IPS-18a (cell line): ENCODE data around the gene ANKS1B.
"Not testable (repeated sequence)": the region's sequence is repeated elsewhere in the genome, so short reads cannot be mapped to it uniquely, and the experiment has no call there.

Source experiments
- H3K27ac ChIP-seq: one replicate; pipeline ENCODE4 v1.5.1; 2013; ENCODE audit warnings: low read length
- H3K27me3 ChIP-seq: one replicate; pipeline ENCODE4 v1.6.1; 2013; ENCODE audit warnings: mild to moderate bottlenecking, low read length; ENCODE audit not compliant: control insufficient read depth, insufficient read depth
- H3K36me3 ChIP-seq: one replicate; pipeline ENCODE4 v1.6.1; 2013; ENCODE audit warnings: low read depth, low read length; ENCODE audit not compliant: control insufficient read depth
- H3K4me1 ChIP-seq: one replicate; pipeline ENCODE4 v1.6.1; 2013; ENCODE audit warnings: low read depth, low read length; ENCODE audit not compliant: control insufficient read depth
- H3K4me3 ChIP-seq: one replicate; pipeline ENCODE4 v1.5.1; 2013; ENCODE audit warnings: low read length
- H3K9ac ChIP-seq: one replicate; pipeline ENCODE4 v1.6.1; 2013; ENCODE audit warnings: mild to moderate bottlenecking, low read length, moderate library complexity
- H3K9me3 ChIP-seq: one replicate; pipeline ENCODE4 v1.6.1; 2013; ENCODE audit warnings: low read depth, low read length; ENCODE audit not compliant: control insufficient read depth

ANKS1B gene

GRCh38 chr12:99745895-99746294 lies 238.8 kb downstream of the ANKS1B start:
- Histone ChIP-seq H3K4me1 (no peaks in the 10 kb centered on the region), H3K27ac (no peak overlapping the region)

GRCh38 chr12:99745121-99745520 lies 239.6 kb downstream of the ANKS1B start:
- H3K4me1 ChIP-seq: no peaks in the 10 kb centered on the region
- no peaks in the 10 kb centered on the region for H3K27me3 ChIP-seq
- no peaks in the 10 kb centered on the region for H3K36me3 ChIP-seq
- no peaks in the 10 kb centered on the region for H3K9me3 ChIP-seq
- H3K27ac ChIP-seq: no peak overlapping the region
- H3K9ac ChIP-seq: no peak overlapping the region
- H3K4me3 ChIP-seq: no peak overlapping the region

More at GRCh38 chr12:99745895-99746294, 238.8 kb downstream of the ANKS1B start:
- H3K9ac ChIP-seq: no peak overlapping the region
- H3K36me3 ChIP-seq: no peaks in the 10 kb centered on the region
- no peaks in the 10 kb centered on the region for H3K27me3 ChIP-seq
- no peaks in the 10 kb centered on the region for H3K9me3 ChIP-seq
- no peak overlapping the region for H3K4me3 ChIP-seq

- no peak overlapping the region for H3K27ac ChIP-seq
- no peaks in the 10 kb centered on the region for H3K36me3 ChIP-seq
- H3K9me3 ChIP-seq: no peaks in the 10 kb centered on the region
- H3K4me3 ChIP-seq: no peak overlapping the region
- no peaks in the 10 kb centered on the region for H3K27me3 ChIP-seq
- no peak overlapping the region for H3K9ac ChIP-seq
- no peaks in the 10 kb centered on the region for H3K4me1 ChIP-seq
Observed at GRCh38 chr12:99736760-99737269, 247.9 kb downstream of the ANKS1B start.

GRCh38 chr12:99732131-99732530 lies 252.6 kb downstream of the ANKS1B start:
- no peaks in the 10 kb centered on the region for H3K27me3 ChIP-seq
- no peak overlapping the region for H3K9ac ChIP-seq
- no peak overlapping the region for H3K27ac ChIP-seq
- no peaks in the 10 kb centered on the region for H3K9me3 ChIP-seq
- no peak overlapping the region for H3K4me3 ChIP-seq
- no peaks in the 10 kb centered on the region for H3K36me3 ChIP-seq
- no peaks in the 10 kb centered on the region for H3K4me1 ChIP-seq

- H3K9me3 ChIP-seq: no peaks in the 10 kb centered on the region
- no peak overlapping the region for H3K9ac ChIP-seq
- peaks cover 16% of the 10 kb centered on the region for H3K4me1 ChIP-seq
- no peaks in the 10 kb centered on the region for H3K36me3 ChIP-seq
- no peaks in the 10 kb centered on the region for H3K27me3 ChIP-seq
- no peak overlapping the region for H3K4me3 ChIP-seq
- no peak overlapping the region for H3K27ac ChIP-seq
Observed at GRCh38 chr12:99722690-99723486, 261.8 kb downstream of the ANKS1B start.

GRCh38 chr12:99721715-99722275 lies 262.9 kb downstream of the ANKS1B start:
- Histone ChIP-seq H3K27ac (no peak overlapping the region), H3K4me1 (peaks cover 16% of the 10 kb centered on the region), H3K9ac (no peak overlapping the region), H3K4me3 (no peak overlapping the region), H3K36me3 (no peaks in the 10 kb centered on the region), H3K27me3 (no peaks in the 10 kb centered on the region), H3K9me3 (no peaks in the 10 kb centered on the region)

GRCh38 chr12:99720083-99720465 lies 264.7 kb downstream of the ANKS1B start:
- H3K36me3 ChIP-seq, H3K9me3 ChIP-seq: not testable (repeated sequence)
- H3K4me1 ChIP-seq: peaks cover 16% of the 10 kb centered on the region

GRCh38 chr12:99719411-99720082 lies 265.2 kb downstream of the ANKS1B start:
- not testable (repeated sequence) for H3K36me3 ChIP-seq

More at GRCh38 chr12:99720083-99720465, 264.7 kb downstream of the ANKS1B start:
- H3K27me3 ChIP-seq, H3K4me3 ChIP-seq, H3K27ac ChIP-seq, H3K9ac ChIP-seq: not testable (repeated sequence)

GRCh38 chr12:99715841-99716510 lies 268.8 kb downstream of the ANKS1B start:
- not testable (repeated sequence) for H3K9me3 ChIP-seq, H3K4me1 ChIP-seq, H3K27ac ChIP-seq, H3K36me3 ChIP-seq, H3K9ac ChIP-seq, H3K4me3 ChIP-seq, H3K27me3 ChIP-seq

More at GRCh38 chr12:99719411-99720082, 265.2 kb downstream of the ANKS1B start:
- H3K27me3 ChIP-seq, H3K4me3 ChIP-seq, H3K9ac ChIP-seq, H3K27ac ChIP-seq, H3K9me3 ChIP-seq: not testable (repeated sequence)
- H3K4me1 ChIP-seq: peaks cover 16% of the 10 kb centered on the region

- H3K36me3 ChIP-seq, H3K4me3 ChIP-seq, H3K4me1 ChIP-seq, H3K9me3 ChIP-seq, H3K27me3 ChIP-seq, H3K27ac ChIP-seq, H3K9ac ChIP-seq: not testable (repeated sequence)
Observed at GRCh38 chr12:99714921-99715320, 269.8 kb downstream of the ANKS1B start.

GRCh38 chr12:99713946-99714520 lies 270.7 kb downstream of the ANKS1B start:
- Histone ChIP-seq H3K27me3 (no peaks in the 10 kb centered on the region), H3K27ac (no peak overlapping the region), H3K9ac (no peak overlapping the region), H3K36me3 (no peaks in the 10 kb centered on the region), H3K4me1 (no peaks in the 10 kb centered on the region), H3K9me3 (no peaks in the 10 kb centered on the region), H3K4me3 (no peak overlapping the region)
